Putamen (tissue), 1 donor: ENCODE results near the gene CNTN2.

Experiments
- DNase-seq: peaks from one replicate; pipeline ENCODE4 v3.0.0-alpha.2; 2016; ENCODE audit warnings: low spot score

Gene CNTN2

GRCh38 chr1:205074084-205074483 lies 31.1 kb downstream of the CNTN2 start:
- DNase-seq: no peak

DNA sequence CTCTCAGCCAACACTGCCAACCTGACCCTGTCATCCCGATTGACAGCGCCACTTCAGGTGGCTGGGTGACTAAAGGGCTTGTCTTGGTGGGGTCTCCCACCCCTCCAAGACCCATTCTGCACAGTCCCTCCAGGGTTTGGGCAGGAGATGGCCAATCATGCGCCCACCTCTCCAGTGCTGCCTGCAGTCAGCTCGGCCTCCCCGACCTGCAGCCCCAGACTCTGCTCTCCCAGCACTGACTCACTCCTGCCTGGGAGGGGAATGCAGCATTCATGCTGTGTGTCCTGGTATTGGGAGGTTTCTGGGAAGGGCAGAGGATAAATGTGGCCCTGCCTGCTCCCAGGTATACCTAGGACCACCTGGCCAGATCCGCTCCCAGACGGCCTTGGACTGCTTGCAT lies 31.5 kb downstream of the CNTN2 start:
- no peak for DNase-seq

DNA sequence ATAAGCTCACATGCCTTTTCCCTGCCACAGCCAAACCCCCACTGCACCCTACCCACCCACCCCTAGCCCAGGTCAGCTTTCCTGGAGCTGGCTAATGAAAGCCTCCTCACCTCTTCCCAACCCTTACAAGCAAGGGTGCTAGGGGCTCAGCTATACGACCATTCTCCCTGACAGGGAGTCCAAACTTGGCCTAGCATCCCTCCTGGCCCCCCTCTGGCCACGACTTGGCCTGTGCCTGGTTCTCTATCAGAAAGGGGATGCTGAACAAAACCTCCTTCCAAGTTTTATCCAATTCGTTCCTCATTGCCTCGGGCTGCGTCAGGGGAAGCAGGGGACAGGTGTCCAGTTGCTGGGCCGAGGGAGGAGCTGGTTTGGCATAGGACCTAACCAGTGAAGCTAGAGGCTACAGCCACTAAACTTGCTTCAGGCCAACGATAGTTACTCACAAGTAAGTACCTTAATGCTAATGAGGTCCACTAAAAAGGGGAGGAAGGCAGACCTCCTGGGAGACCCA lies 32.7 kb downstream of the CNTN2 start:
- no peak for DNase-seq

GRCh38 chr1:205076245-205076761 lies 33.3 kb downstream of the CNTN2 start:
- DNase-seq: no peak

DNA sequence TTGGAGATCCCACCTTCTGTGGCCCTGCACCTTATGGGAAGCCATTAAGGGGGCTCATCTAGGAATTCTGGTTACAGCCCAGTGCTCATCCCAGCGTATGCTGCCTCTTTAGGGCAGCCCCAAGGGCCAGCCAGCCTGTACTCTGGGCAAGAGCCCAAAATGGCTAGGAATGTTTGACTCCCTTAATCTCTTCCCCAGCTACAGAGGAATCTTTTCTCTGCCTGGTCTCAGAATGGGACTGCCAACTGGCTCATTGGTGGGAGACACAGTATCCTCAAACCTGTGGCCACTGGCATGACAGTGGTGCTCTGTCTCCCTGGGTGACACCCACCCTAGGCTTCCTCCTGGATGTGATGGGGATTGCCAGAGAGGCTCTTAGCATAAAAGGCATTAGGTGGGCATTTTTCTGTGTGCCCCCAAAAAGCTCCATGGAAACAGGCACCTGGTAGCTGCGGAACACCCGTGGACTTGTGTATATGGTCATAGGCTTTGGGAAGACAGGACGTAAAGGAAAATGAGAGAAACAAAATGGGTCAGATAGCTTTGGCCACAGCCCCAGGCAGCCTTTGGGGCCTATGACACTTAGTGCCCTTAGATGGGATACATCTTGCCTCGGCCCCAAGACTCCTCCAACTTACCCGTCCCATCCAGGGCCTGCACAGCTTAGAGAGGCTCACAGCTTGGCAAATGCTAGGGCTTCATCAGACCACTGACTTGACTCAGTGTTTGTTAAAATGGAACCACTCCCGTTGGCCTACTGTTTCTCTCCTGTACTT lies 34.3 kb downstream of the CNTN2 start:
- DNase-seq: no peak

- DNase-seq: no peak
These were observed 34.9 kb downstream of the CNTN2 start for GRCh38 chr1:205077934-205078311.

DNA sequence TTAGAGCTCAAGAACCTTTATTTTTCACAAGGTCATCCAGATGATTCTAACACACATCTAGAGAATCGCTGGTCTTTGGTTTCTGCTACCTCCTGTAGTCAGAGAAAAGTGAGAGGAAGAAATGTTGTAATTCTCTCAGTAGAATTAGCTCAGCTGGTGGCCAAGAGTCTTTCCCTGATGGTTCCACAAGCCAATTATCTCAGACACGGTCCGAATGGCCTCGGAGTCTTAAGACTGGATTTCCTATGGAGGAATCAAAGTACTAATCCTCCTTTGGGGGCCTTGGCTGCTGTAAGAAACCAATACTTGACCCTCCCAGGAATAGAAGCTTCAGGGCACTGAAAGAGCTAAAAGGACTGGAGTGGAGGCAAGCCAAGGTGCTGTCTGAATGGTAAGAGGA lies 39.4 kb downstream of the CNTN2 start:
- no peak for DNase-seq

GRCh38 chr1:205084360-205084759 lies 41.3 kb downstream of the CNTN2 start, which contains the start of gene TMEM81:
Gene TMEM81 (minus strand): TSS chr1:205084460. CDS start chr1:205084320, 140 bp downstream.
- no peak for DNase-seq

GRCh38 chr1:205088341-205088740 lies 45.3 kb downstream of the CNTN2 start:
- DNase-seq: no peak

DNA sequence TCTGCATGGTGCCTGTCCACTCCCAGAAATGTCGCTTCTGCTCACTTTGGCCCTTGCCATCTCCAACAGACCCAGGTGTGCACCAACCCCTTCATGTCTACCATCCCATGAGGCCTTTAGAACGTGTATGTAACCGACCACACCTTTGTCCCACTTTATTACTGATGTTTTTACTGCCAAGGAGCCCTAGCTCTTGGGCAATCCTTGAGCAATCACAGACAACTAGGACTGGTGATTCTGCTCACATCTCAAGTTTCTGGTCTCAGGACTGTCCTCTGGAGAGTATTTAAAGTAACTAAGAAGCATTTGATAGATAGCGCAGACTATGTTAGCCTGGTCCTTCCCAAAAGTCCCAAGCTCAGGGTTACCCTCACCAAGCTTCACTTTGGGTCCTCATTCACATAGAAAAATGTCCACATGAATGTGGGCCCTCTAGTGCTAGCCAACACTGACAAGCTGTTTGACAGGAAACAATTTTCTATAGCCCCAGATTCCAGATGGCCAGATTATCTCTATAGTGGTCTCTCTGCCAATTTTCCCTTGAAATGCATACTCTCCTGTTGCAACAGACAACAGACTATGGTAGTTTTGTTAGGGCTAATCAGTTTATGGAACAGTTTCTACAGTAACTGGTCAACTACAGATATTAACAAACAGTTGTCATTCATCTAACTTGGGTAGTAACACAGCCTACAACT lies 48.2 kb downstream of the CNTN2 start:
- DNase-seq: no peak

DNA sequence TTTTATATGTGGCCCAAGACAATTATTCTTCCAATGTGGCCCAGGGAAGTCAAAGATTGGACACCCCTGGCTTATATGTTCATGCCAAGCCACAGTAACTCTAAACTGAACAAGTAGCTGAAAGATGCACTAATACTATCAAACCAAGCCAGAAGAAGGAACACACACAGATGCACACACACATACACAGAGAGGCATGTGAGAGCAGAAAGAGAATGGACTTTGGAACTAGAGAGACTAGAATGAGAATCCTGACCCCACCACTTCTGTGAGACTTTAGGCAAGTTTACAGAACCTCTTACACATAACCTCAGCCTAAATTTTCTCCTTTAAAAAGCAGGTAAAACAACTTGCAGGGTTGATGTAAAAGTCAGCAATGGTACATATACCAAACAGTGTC lies 52.4 kb downstream of the CNTN2 start:
- DNase-seq: no peak

DNA sequence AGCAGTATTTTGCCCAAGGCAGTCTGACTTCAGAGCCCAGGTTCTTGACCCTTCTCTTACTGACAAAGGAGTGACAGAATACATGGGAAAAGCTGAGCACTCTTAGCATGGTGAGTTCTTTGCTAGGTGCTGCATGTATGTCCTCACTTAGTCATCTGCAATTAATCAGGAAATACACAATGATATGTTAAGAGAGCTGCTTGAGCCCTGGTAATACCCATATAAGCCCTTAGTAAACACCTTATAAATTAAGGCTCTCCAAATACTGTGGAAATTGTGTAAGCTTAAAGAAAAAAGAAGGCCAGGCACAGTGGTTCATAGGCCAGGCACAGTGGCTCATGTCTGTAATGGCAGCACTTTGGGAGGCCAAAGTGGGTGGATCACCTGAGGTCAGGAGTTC lies 55.2 kb downstream of the CNTN2 start:
- DNase-seq: no peak

- DNase-seq: no peak
These were observed 59.4 kb downstream of the CNTN2 start for GRCh38 chr1:205102404-205102803.

DNA sequence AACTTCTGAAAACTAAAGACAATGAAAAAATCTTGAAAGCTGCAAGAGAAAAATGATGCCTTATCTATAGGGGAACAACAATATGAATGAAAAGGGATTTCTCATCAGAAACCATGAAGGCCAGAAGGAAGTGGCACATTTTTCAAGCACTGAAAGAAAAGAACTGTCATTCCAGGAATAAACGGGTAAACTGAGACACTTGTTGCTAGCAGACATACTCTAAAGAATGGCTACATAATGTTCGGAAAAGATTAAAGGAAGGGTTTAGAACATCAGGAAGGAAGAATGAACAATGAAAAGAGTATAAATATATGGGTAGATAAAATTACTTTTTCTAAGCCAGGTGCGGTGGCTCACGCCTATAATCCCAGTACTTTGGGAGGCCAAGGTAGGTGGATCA lies 64.3 kb downstream of the CNTN2 start:
- DNase-seq: no peak

GRCh38 chr1:205108464-205108863 lies 65.5 kb downstream of the CNTN2 start:
- no peak for DNase-seq

- peak; percentile 13 for DNase-seq
These were observed 66.3 kb downstream of the CNTN2 start for GRCh38 chr1:205109269-205109668.

DNA sequence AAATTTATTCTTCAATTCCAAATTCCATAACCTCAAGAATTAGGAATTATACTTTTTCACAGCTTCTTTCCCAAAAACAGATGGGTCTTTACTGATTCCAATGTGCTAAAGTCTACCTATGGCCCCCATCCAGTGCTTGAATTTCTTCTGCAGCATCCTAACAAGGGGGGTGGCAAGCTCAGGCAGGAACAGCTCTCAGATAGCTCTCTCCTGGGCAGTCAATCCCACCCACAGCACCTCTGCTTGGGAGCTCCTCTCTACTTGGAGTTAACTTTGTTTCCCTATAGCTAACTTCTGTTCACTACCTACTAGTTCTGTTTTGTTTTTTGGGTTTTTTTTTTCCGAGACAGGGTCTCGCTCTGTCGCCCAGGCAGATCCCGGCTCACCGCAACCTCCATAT lies 66.7 kb downstream of the CNTN2 start:
- DNase-seq: no peak

DNA sequence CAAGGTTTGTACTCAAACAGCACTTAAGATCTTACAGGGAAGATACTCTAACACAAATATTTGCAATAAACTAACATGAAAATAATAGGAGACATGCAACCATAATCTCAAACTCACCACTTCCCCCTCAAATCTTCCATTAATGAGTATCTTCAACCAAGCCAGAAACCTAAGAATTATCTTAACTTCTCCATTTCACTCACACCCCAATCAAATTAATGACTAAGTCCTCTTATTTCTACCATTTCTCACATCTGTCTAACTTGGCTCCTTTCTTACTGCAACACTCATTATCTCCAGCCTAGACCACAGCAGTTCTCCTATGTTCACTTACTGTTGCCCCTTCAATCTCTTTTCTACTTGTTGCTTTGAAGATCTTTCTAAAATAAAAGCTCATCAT lies 68.3 kb downstream of the CNTN2 start:
- DNase-seq: no peak

GRCh38 chr1:205118752-205119151 lies 75.7 kb downstream of the CNTN2 start:
- no peak for DNase-seq

DNA sequence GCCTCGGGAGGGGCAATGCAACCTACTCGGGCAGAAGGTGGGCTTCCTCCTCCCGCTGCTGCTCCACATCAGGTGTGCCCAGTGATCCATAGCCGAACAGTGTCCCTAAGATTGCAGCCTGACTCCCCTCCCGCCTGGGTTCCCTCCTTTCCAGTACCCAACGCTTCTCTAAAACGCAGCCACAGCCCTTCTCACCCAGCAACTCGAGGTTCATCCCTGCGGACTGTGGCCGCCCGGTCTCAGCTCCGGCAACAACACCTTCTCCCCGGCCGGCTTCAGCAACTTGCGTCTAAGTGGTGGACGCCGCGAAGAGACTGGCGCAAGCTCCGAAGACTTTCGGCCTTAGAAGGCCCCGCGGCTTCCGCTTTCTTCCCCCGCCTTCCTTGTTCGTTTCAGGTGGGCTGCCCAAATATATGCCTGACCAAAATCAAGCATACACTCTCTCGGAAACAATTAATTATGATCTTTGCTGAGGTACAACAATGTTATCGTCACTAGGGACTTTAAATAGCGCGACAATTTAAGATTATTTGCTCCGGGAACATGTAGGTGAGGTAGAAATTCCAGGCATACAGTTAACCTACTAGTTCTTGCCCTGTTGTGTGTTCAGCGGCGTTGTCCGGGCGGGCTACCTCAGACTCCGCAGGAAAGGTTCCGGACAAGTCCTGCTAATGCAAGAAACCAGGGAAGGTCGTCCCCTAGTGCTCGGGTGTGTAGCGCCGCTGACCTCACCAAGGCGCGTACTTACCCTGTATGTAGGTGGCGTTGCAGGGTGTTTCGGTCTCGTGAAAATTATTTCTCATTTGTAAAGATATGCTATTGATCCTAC lies 78.9 kb downstream of the CNTN2 start, which contains the start of gene RBBP5:
RBBP5 (minus strand) TSS at position 319 of the 829 bp plus-strand sequence; CDS start at position 214, 105 bp downstream.
- peak; percentile 97 for DNase-seq

GRCh38 chr1:205122489-205122882 lies 79.5 kb downstream of the CNTN2 start:
- DNase-seq: no peak

- DNase-seq: no peak
These were observed 81.7 kb downstream of the CNTN2 start for GRCh38 chr1:205124726-205125125.
